Stimulated activated CD4-positive, alpha-beta T cell treated with anti-CD3 and anti-CD28 coated beads, Interleukin-2, amount 100 ng/mL, for 24 hours (primary cell): ENCODE results near the gene CACNA2D1.

Experiments
- DNase-seq, 2 donors: peaks; one replicate each; pipeline ENCODE4 v3.0.0-alpha.2; 2020

CACNA2D1 gene

DNA sequence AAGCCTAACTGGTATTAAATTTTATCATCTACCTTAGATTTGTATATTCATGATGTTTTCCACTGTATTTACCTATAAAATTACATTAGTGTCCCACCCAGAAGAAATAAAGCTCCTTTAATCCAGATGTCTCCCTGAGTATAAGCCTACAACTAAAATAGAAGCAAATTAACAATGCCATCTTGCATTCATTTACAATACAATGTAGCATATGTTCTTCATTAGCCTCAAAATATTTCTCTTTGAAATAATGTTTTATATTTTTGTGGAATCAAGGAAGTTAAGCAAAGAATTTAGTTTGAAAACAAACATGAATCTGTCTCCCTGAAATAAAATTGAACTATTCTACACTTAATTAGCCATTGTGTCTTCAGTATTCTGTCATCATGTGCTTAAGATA, 112.3 kb downstream of the CACNA2D1 start:
- no peak for DNase-seq

DNA sequence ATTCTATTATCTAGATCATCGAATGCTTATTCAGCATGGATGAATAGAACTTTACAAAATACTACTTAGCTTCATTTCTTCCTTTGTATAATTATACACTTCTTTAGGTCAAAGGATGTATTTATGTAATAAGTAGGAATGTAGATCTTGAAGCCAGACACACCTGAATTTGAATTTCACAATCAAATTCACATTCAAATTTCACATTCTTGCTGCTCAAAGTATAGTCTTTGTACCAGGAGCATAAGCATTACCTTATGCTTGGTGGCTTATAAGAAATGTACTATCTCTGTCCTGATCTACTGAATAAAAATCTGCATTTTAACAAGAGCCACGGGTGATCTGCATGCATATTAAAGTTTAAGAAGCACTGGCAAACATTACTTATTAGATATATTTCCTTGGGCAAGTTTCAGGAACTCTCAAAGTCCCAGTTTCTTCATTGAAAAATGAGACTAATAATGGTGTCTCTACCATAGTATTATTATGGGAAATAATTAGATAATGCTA, 112.8 kb downstream of the CACNA2D1 start:
- DNase-seq = no peak

DNA sequence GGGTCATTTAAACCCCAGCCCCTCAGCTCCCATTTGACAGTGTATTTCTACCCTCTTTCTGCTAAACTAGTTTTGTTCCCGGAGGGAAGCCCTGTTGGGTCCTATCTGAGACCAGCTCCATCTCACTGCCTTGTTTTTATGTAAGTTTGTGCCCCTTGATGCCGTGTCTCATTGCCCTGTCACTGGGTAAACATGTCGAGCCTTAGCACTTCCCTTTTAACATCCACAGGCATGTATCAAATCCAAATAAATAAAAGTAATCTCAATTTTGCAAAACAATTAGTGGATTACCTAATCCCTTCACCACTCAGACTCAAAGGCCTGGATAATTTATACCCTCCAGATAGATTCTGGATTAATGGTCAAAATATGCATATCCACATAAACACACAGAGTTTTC, 115.7 kb downstream of the CACNA2D1 start:
- DNase-seq = no peak

DNA sequence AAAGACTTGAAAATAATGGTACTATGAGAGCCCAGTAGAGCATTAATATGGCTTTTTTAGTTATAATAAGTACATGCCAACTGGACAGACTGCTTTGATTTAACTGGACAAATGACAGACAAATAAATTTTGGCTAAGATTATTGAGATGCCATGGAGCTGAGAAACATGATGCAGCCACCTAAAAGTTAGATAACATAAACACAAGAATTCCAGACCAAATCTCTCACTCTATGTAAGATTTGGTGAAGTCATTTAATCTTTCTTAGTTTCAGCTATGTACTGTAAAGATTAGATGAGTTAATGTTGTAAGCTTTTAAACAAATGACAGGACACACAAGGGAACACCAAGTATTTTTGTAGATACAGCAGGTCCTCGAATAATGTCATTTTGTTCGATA, 118.2 kb downstream of the CACNA2D1 start:
- DNase-seq = no peak

DNA sequence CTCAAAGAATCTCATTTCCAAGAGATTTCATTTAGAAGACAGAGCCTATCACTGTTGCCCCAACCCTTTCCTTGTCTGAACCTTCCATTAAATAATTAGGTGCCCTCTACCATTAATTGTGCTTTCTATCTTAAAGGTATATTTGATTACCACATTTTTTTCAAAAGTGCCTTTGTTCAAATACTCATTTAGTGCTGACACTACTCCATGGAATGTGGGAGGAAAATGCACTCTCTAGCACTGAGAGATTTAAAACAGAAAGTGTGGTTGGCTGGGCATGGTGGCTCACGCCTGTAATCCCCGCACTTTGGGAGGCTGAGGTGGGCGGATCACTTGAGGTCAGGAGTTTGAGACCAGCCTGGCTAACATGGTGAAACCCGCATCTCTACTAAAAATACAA, 119.8 kb downstream of the CACNA2D1 start:
- DNase-seq = no peak

DNA sequence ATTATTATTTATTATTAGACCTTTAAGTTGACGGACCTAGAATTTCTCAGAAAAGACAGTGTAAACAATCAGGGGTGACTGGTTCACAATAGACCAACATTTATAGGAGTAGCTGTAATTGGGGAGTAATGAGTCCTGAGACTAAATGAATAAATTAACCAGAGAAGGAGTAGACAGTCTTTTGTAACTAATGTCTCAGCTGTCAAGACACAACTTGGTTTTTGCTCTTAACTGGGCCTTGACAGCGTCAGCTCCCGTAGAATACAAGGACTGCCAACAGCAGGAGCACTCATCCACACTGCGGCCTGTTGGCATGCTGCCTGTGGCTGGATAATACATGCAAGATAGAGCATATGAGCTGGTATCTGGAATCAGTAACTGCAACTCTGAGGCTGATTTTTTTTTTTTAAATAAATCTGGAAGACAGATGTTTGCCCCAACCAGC, 123.9 kb downstream of the CACNA2D1 start:
- DNase-seq = no peak

DNA sequence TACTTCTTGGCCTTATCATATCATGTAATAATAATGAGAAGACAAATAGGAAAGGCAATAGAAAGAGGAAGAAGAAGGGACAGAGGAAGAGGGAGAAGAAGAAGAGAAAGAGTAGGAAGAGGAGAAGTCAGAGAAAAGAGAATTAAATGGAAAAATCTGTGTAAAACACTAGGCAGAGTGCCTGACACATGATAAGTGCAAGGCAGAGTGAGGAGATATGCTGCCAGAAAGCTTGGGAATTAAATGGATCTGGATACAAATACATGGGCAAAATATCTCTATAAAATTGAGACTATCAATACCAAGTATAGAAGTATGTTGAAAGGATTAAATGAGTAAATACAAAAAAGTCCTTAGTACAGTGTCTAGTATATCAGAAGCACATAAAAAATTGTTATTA, 124.8 kb downstream of the CACNA2D1 start:
- DNase-seq = no peak

DNA sequence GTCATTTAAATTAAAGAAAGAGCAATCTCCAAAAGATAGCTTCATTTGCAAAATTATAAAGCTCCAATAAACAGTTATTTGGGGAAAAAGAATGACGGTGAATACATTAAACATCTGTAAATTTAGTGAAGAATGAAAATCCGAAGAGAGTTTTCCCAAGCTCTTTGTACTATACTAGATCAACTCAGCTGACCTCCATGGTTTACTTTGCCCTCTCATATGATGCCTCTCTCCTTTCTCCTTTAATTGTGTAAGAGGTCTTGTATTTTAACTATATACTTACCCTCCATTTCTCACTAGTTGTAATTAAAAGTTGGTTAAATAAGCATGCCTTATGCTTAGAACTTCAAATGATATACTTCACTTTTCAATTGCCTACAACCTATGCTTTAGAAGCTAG, 125.8 kb downstream of the CACNA2D1 start:
- no peak for DNase-seq

DNA sequence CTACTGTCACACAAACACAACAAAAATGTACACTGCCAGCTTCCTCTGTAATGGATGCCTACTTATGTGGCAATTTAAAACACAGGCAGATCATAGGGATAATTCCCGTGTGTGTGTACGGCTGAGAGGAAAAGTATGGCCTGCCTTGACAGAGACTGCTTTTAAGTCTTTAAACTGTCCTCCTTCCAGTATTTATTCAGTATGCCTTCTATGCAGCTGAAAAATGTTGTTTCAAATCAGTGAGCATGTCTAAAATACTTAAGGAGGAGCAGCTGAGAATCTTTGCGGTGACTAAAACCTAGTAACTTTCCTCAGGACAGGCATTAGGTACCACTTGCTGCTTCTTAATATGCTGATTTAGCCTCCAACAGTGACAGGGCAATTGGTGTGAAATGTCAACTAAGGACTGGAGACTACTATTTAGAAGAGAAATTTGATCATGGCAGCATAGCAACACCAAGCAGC, 126.3 kb downstream of the CACNA2D1 start:
- no peak for DNase-seq

DNA sequence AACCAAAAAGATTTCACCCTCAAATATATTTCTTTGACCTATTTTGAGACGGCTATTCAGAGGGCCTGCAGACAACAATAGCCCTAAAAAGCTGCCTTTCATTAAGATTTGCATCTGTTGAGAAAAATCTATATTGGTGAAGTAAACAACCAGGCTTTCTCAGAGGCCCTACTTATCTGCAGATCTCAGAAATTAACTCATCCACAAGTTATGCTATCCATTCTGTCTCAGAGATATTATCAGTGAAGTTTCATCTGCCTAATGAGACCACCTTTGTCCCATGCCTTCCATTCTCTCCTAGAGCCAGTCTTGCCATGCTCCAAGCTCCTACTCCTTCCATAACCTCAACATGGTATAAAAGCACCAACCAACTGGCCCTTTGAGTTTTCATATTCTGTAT, 130.3 kb downstream of the CACNA2D1 start:
- no peak for DNase-seq

DNA sequence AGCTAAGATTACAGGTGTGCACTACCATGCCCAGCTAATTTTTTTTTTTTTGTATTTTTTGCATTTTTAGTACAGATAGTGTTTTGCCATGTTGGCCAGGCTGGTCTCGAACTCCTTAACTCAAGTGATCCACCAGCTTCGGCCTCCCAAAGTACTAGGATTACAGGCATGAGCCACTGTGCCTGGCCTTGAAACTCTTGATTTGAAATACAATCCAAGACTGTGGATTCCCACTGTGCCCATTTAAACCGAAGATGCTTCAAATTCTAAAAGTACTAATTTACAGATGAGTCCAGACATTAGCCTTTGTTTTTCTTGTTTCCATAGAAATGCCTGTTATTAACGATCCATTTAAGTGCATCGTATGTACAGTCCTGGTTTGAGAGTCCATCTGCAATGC, 130.9 kb downstream of the CACNA2D1 start:
- no peak for DNase-seq

DNA sequence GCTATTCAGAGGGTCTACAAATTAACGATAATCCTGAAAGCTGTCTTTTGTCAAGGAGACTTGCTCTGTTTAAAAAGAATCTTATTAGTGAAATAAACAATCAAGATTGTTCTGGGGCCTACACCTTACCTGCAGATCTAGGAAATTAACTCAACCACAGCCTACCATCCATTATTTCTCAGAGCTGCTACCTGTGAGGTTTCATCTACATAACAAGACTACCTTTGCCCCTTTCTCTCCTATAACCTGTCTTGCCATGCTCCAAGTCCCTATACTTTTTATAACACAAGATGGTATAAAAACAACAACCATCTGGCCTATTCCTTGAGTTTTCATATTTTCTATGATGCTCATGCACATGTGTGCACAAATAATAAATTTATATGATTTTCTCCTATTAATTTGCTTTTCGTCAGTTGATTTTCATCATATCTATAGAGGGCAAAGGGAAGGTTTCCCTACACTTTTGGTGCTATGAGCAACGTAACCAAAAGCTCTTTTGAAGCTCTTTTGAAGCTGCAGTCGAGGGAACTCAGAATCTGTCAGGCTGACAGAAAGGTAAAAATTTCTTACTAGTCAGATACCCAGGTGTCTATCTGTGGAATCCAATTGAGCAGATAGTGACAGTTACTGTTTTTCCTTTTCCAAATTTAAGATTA, 138.1 kb downstream of the CACNA2D1 start:
- no peak for DNase-seq

DNA sequence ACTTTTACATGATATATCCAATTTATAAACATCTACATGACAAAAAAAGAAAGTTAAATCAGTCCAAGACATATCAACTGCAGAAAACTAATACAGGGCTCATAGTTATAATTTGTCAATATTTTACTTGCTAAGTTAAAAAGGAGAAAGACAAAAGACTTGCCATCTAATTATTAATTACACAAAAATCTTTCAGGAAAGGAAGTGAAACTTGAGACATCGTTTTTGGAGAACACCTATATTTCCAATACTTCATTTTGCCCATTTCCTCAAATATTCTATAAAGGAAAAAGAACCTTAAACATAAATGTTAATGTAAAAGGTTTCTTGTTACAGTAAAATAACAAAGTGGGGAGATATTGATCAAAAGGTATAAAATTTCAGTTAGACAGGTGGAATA, 148.7 kb downstream of the CACNA2D1 start:
- no peak for DNase-seq

DNA sequence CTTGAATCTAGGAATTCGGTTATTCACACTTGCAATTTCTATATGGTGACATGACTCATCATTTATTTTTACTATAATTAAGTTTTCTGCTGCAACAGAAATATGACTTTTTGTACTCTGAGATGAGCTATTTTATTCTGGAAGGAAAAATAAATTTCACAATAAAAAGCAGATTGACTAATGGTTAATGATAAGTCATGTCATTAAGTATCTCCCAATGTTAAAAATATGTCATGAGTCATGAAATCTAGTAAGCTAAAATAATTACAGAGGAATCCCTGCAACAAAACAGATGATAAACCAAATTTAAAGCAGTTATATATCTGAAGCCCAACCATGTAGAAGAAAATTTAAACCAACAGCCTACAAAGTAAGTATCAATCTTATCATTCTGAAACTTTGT, 149.2 kb downstream of the CACNA2D1 start:
- DNase-seq = no peak

DNA sequence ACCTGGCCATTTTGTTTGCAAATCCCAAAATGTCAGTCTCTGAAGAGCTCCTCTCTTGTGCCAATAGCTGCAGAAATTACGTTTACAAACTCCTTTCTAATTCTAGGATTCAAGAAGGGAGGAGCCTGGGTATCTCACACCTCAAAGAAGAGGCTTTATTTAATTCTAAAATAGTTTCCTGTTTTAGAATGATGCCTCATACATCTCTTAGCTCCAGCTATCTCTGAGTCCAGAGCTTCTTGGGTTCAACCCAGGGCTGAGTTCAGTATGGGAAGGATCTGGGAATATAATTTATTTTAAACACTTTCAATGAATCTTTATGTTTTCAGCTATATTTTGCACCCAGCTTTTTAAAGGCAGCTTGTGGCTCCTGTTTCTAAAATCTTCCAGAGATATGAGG, 150.1 kb downstream of the CACNA2D1 start:
- DNase-seq = no peak

DNA sequence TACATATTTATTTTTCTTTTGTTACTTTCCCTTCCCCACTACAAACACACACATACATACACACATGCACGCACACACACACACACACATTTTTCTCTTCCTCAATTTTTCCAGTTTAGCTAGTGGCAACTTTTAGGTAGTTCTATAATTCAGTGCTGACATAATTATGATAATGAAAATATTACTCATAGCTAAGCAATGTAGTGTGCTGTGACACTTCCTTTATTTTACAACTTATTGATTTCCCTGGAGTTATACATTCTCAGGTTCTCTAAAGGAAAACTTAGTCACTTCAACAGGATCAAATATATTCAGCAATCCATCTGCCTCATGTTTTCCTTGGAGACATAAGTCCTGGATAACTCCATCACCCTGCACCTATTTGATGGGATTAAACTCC, 151.6 kb downstream of the CACNA2D1 start:
- DNase-seq = no peak

DNA sequence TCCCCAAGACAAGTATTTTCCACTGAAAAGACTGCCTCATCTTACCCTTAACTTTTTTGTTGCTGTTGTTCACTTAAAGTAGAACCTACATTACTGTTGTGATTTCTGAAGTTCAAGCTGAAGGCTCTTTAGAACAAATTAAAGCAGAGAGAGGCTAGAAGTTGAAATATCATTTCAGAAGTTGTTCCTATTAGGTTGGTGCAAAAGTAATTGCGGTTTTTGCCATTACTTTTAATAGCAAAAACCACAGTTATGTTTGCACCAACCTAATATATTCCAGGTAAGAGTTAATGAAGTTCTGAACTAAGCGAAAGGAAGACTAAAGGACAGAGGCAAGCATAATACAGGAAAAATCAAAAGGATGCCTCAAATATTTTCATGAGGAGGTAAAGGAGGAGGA, 153.7 kb downstream of the CACNA2D1 start:
- no peak for DNase-seq

DNA sequence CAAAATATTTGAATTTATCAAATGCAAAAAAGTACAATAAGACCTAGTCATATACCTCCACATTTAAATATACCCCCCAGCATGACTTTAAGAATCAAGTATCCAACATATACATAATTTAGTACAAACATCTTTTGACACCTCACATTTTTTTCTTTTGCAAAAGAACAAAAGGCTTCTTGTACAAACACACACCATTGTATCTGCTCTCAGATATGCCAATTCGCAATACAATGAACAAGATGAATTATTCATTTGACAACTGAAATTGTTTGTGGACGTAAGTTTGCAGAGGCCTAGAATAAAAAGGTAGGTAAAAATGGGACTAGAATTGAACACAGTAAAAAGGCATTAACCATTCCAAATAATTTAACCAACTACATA, 154.4 kb downstream of the CACNA2D1 start:
- DNase-seq = no peak

DNA sequence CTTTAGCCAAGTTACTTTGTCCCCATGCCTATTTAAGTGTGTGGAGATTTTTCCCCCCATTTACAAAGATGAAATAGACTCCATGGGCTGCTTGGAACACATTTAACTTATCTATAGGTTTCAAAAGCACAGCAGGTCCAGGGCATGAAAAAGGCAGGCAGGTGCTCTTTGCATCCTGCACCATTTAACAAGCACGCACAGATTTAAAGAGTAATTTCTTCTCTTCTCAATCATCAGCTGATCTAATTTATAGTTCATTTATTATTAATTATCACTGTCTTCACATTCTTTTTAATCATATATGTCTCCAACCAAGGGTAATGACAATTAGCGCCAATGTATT, 156.8 kb downstream of the CACNA2D1 start:
- DNase-seq = no peak

DNA sequence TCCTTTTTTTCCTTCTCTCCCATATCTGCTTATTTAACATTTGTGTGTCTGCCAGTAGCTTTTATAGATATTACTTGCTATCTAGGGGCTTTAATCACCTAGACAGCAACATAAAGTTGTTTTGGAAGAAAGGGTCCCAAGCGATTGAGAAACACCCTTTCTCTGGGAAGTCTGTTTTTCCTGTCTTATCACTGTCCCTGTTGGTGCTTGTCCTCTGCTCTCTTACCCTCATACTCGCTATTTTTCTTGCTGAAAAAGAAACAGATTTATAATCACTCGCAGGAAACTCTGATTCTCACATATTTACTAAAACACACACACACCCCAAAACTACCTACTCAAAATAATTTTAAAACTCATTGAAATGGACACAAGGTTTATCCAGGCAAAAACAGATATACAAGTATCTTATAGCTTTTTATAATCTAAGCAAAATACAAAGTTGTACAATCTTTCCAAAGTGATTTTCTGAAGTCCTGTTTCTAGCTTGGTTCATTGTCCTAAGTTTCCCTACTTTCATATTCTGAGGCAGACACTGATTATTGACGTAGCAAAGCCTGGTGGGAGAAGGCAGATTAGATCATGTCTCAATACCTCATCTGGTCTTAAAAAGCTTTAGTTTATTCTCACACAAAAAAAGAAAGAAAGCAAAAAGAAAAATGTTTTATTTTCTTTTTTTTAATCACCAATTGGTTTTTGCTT, 157.3 kb downstream of the CACNA2D1 start:
- no peak for DNase-seq

DNA sequence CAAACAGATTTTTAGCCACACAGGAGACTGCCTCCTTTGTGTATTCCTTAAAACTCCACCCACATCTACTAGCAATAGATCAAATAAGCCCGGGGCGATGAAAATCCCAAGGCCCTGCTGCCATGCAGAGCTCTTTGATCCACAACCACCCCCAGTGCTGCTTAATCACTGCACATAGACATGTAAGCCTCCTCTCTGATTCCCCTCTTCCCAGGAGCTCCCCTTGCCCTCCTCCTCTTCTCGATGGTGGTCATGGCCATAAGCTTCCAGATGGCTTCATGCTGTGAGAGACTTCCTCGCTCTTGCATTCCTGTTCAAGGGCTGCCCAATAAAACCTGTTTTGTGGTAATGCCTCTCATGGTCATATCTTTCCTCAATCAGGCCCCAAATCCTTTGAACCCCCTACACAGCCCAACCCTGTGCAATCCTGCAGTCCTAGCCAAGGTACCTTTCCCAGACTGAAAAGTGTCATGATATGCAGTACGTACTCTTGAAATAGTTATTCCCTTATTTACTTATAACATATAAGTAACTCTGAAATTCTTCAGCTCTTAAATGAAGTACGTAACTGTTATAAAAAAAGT, 158.5 kb downstream of the CACNA2D1 start:
- no peak for DNase-seq

DNA sequence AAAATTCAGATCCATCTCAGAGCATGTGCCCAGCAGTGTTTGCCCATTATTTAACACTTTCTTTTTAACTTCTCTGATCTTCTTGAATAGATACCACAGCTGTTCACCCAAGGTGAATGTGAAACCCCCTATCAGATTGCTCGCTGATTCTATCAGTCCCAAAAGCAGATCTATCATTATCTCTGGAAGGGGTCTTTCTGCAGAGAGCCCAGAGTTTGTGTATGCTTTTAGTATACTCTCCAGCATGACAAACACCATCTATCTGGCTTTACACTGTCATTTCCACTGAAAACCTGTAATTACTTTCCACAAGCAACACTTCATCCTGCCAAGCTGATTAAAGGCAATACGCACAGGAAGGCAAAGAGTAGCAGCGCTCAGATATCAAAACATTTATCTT, 168.2 kb downstream of the CACNA2D1 start:
- no peak for DNase-seq

DNA sequence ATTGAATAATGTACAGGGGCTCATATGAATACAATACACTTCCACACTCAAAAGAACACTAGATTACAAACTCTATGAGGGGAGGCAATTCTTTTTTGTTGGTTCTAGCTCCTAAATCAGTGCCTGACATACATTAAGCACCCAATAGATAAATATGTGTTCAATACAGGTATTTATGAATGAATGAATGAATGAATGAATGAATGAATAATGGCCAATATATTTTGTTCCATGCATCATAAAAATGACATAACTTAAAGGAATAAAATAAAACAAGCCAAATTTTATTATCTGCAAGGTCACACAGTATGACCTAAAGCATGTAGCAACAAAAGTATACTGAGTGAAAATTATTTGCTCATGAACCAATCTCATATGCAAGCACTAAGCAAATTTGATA, 168.9 kb downstream of the CACNA2D1 start:
- DNase-seq = no peak

DNA sequence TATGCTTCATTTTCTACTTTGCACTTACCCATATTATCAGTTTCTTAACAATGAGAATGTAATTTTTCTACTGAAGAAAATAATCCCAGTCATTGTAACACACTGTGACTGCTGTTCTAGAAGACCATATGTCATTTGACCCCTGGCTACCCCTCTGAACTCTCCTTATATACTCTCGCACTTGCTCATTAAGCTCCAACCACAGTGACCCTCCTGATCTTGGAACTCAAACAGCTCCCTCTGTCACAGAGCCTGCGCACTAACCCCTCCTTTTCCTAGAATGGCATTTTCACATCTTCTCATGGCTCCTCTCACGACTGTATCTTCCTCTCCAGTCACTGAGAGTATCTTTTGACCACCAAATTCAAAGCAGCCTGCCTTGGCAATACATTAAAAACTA, 169.7 kb downstream of the CACNA2D1 start:
- DNase-seq = no peak
